ENCODE results near the gene TAF12. TPM values are rescaled to one million over a fixed set of nuclear protein-coding genes. Genes with fewer than 3 reads are reported as not detected.
"Not testable (repeated sequence)": the region's sequence is repeated elsewhere in the genome, so short reads cannot be mapped to it uniquely, and the experiment has no call there.

The TAF12 gene
- total and polyA plus RNA-seq, 5 experiments from 2014 or later, result 25.1 to 50.1 (median 42.4) TPM

GRCh38 chr1:28577738-28578536 lies 64.9 kb downstream of the TAF12 start:
- no peaks in the 10 kb centered on the region for H3K27me3 Mint-ChIP-seq
- no peak for ATAC-seq
- POLR2A ChIA-PET, result interaction anchor here (0.6 to 5.7 kb wide), 4 partner anchors 25 to 193 kb away, joined by 4 to 113 read pairs (median 6); partner anchors contain the start of gene TRNAU1AP
- H3K4me1 Mint-ChIP-seq, result peaks cover 14 to 46% (median 39%) of the 10 kb centered on the region in 4 donors
- H3K36me3 Mint-ChIP-seq, result peaks cover 8 to 66% (median 20%) of the 10 kb centered on the region in 3 donors
- no peak for DNase-seq
- peak overlapping the region in 7 of 10 donors; percentile 6 to 86 (median 61) for H3K27ac Mint-ChIP-seq
- H3K4me3 Mint-ChIP-seq, result peak overlapping the region in 1 of 10 donors; percentile 16
- H3K9me3 Mint-ChIP-seq, result no peaks in the 10 kb centered on the region

GRCh38 chr1:28577052-28577678 lies 65.7 kb downstream of the TAF12 start:
- no peak for ATAC-seq
- Mint-ChIP-seq H3K4me3 (no peak overlapping the region), H3K27me3 (no peaks in the 10 kb centered on the region), H3K27ac (peak overlapping the region in 5 of 10 donors; percentile 11 to 62 (median 43)), H3K4me1 (peaks cover 14 to 39% (median 36%) of the 10 kb centered on the region in 4 donors), H3K36me3 (peaks cover 8 to 67% (median 20%) of the 10 kb centered on the region in 3 donors), H3K9me3 (no peaks in the 10 kb centered on the region)
- no peak for DNase-seq
- POLR2A ChIA-PET, result interaction anchor here (1.1 to 1.8 kb wide), 2 partner anchors 66 to 71 kb away, joined by 5 read pairs; partner anchors contain the start of gene RCC1

DNA sequence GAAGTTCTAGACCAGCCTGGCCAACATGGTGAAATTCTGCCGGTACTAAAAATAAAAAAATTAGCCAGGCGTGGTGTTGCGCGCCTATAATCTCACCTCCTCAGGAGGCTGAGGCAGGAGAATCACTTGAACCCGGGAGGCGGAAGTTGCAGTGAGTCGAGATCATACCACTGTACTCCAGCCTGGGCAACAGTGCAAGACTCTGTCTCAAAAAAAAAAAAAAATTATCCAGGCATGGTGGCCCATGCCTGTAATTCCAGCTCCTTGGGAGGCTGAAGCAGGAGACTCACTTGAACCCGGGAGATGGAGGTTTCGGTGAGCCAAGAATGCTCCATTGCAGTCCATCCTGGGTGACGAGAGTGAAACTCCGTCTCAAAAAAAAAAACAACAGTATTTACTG lies 69.3 kb downstream of the TAF12 start:
- Mint-ChIP-seq H3K27ac (no peak overlapping the region), H3K4me1 (peaks cover 0 to 16% (median 9%) of the 10 kb centered on the region in 4 donors), H3K9me3 (no peaks in the 10 kb centered on the region), H3K27me3 (no peaks in the 10 kb centered on the region), H3K36me3 (peaks cover 4 to 71% (median 18%) of the 10 kb centered on the region in 3 donors), H3K4me3 (no peak overlapping the region)
- POLR2A ChIA-PET, result interaction anchor here (0.7 kb wide), 1 partner anchor 11 kb away, joined by 4 read pairs; no protein-coding TSS in a partner anchor
- no peak for DNase-seq
- ATAC-seq, result no peak

- POLR2A ChIA-PET, result interaction anchor here (0.7 kb wide), 1 partner anchor 10 kb away, joined by 4 read pairs; no protein-coding TSS in a partner anchor
- not testable (repeated sequence) for ATAC-seq, H3K4me1 Mint-ChIP-seq, H3K4me3 Mint-ChIP-seq, DNase-seq, H3K27me3 Mint-ChIP-seq, H3K9me3 Mint-ChIP-seq, H3K27ac Mint-ChIP-seq
- H3K36me3 Mint-ChIP-seq, result peaks cover 2 to 71% (median 16%) of the 10 kb centered on the region in 3 donors
These were observed 70.0 kb downstream of the TAF12 start for GRCh38 chr1:28572891-28573290.

DNA sequence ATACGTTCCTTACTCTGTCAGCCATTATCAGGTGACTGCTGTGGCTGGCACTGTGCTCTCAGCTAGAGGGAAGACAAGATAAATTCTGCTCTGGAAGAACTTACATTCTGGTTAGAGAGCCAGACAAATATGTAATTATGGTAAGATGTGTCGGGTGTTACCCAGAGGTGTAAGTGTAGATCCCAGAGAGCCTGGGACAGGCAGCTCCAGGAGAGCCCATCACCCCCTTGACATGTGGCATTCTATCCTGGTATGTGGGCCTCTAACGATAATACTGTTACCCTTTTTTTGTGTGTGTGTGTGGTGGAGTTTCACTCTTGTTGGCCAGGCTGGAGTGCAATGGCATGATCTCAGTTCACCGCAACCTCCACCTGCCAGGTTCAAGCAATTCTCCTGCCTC lies 71.0 kb downstream of the TAF12 start:
- ATAC-seq (no peak), DNase-seq (no peak)
- POLR2A ChIA-PET, result interaction anchor here (1.0 to 2.3 kb wide), 2 partner anchors 10 to 19 kb away, joined by 4 to 10 read pairs; partner anchors contain the start of gene TRNAU1AP
- Mint-ChIP-seq H3K4me1 (peaks cover 0 to under 1% (median 0%) of the 10 kb centered on the region in 4 donors), H3K27me3 (no peaks in the 10 kb centered on the region), H3K9me3 (no peaks in the 10 kb centered on the region), H3K36me3 (peaks cover 0 to 70% (median 13%) of the 10 kb centered on the region in 3 donors), H3K27ac (peak overlapping the region in 2 of 10 donors; percentile 18 to 36), H3K4me3 (no peak overlapping the region)

GRCh38 chr1:28566931-28567330 lies 75.9 kb downstream of the TAF12 start:
- POLR2A ChIA-PET, result interaction anchor here (0.8 to 1.1 kb wide), 2 partner anchors 11 to 15 kb away, joined by 3 to 4 read pairs; no protein-coding TSS in a partner anchor
- ATAC-seq, result no peak

DNA sequence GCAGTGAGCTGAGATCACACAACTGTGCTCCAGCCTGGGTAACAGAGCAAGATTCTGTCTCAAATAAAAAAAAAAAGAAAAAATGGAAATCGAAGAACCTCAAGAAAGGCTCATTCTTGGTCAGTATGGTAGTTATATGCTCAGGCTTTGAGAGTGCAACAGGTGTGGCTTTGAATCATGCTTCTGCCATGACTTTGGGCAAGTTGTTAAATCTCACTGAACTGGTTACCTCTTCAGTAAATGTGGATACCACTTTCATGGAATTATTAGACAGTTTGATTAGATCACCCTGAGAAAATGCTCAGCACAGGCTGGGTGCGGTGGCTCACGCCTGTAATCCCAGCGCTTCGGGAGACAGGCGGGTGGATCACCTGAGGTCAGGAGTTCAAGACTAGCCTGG lies 77.1 kb downstream of the TAF12 start:
- peaks cover 0 to 78% (median 7%) of the 10 kb centered on the region in 3 donors for H3K36me3 Mint-ChIP-seq
- H3K4me3 Mint-ChIP-seq, result no peak overlapping the region
- H3K4me1 Mint-ChIP-seq, result no peaks in the 10 kb centered on the region
- POLR2A ChIA-PET, result interaction anchor here (1.6 kb wide), 1 partner anchor 16 kb away, joined by 9 read pairs; no protein-coding TSS in a partner anchor
- ATAC-seq (no peak), DNase-seq (no peak)
- H3K9me3 Mint-ChIP-seq, result no peaks in the 10 kb centered on the region
- no peaks in the 10 kb centered on the region for H3K27me3 Mint-ChIP-seq
- no peak overlapping the region for H3K27ac Mint-ChIP-seq

More at GRCh38 chr1:28566931-28567330, 75.9 kb downstream of the TAF12 start:
- no peaks in the 10 kb centered on the region for H3K9me3 Mint-ChIP-seq
- no peaks in the 10 kb centered on the region for H3K4me1 Mint-ChIP-seq
- no peak overlapping the region for H3K4me3 Mint-ChIP-seq
- DNase-seq, result no peak
- H3K27me3 Mint-ChIP-seq, result no peaks in the 10 kb centered on the region
- H3K27ac Mint-ChIP-seq, result peak overlapping the region in 1 of 10 donors; percentile 71
- peaks cover 0 to 78% (median 9%) of the 10 kb centered on the region in 3 donors for H3K36me3 Mint-ChIP-seq

- Mint-ChIP-seq H3K27me3 (no peaks in the 10 kb centered on the region), H3K4me3 (no peak overlapping the region), H3K27ac (peak overlapping the region in 2 of 10 donors; percentile 20 to 75), H3K9me3 (no peaks in the 10 kb centered on the region), H3K36me3 (peaks cover 0 to 78% (median 10%) of the 10 kb centered on the region in 3 donors), H3K4me1 (no peaks in the 10 kb centered on the region)
- DNase-seq (no peak), ATAC-seq (no peak)
- POLR2A ChIA-PET, result interaction anchor here (0.5 to 1.6 kb wide), 4 partner anchors 14 to 140 kb away, joined by 3 to 10 read pairs (median 7); no protein-coding TSS in a partner anchor
These were observed 77.8 kb downstream of the TAF12 start for GRCh38 chr1:28565040-28565439.

GRCh38 chr1:28564310-28564709 lies 78.6 kb downstream of the TAF12 start:
- DNase-seq, result no peak

DNA sequence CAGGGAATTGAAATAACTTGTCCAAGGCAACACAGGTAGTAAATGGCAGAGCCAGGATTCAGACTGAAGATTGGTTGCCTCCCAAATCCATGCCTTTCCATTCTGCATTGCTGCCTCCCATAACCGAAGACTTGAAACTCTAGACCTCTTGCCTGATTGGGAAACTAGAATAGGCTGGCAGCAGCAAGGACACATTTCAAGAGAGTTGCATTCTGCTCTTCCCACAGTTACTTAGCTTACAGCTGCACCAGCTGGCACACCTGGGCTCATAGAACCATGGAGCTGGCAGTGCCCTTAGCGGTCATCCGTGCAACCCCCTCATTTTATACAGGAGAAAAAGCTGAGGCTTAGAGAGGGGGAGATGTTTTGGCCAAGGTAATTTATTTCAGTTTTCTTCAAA lies 82.0 kb downstream of the TAF12 start:
- Mint-ChIP-seq H3K4me3 (no peak overlapping the region), H3K27me3 (no peaks in the 10 kb centered on the region), H3K36me3 (peaks cover 0 to 83% (median 15%) of the 10 kb centered on the region in 3 donors), H3K4me1 (peaks cover 0 to 2% (median 0%) of the 10 kb centered on the region in 4 donors), H3K27ac (peak overlapping the region in 1 of 10 donors; percentile 72), H3K9me3 (no peaks in the 10 kb centered on the region)
- ATAC-seq (no peak), DNase-seq (no peak)
- POLR2A ChIA-PET, result interaction anchor here (1.7 kb wide), 1 partner anchor 20 kb away, joined by 8 read pairs; no protein-coding TSS in a partner anchor

More at GRCh38 chr1:28564310-28564709, 78.6 kb downstream of the TAF12 start:
- Mint-ChIP-seq H3K27me3 (no peaks in the 10 kb centered on the region), H3K9me3 (no peaks in the 10 kb centered on the region), H3K27ac (no peak overlapping the region), H3K36me3 (peaks cover 0 to 84% (median 13%) of the 10 kb centered on the region in 3 donors), H3K4me3 (no peak overlapping the region), H3K4me1 (no peaks in the 10 kb centered on the region)
- POLR2A ChIA-PET, result interaction anchor here (0.5 to 1.6 kb wide), 5 partner anchors 14 to 107 kb away, joined by 3 to 10 read pairs (median 4); no protein-coding TSS in a partner anchor
- no peak for ATAC-seq

All from naive thymus-derived CD8-positive, alpha-beta T cell (primary cell).